IgD-negative memory B cell (primary cell): ENCODE data around the gene OR1K1. TPM values are rescaled to one million over a fixed set of nuclear protein-coding genes. Genes with fewer than 3 reads are reported as not detected.
"Not testable (repeated sequence)": the region's sequence is repeated elsewhere in the genome, so short reads cannot be mapped to it uniquely, and the experiment has no call there.

Source experiments
- H3K27ac Mint-ChIP-seq, 3 donors: one replicate each; pipeline ENCODE4 v1.8.0; 2020 to 2022; ENCODE audit warnings: mild to moderate bottlenecking in 3 of 3, mixed read lengths in 3 of 3, moderate library complexity in 1 of 3
- H3K27me3 Mint-ChIP-seq: one replicate; pipeline ENCODE4 v1.8.0; 2021; ENCODE audit warnings: mixed read lengths
- H3K36me3 Mint-ChIP-seq: one replicate; pipeline ENCODE4 v1.8.0; 2020; ENCODE audit warnings: mild to moderate bottlenecking, mixed read lengths
- H3K4me1 Mint-ChIP-seq, 3 donors: one replicate each; pipeline ENCODE4 v1.8.0; 2020 to 2022; ENCODE audit warnings: mixed read lengths in 3 of 3, mild to moderate bottlenecking in 1 of 3
- H3K4me3 Mint-ChIP-seq, 4 donors: one replicate each; pipeline ENCODE4 v1.8.0; 2020 to 2022; ENCODE audit warnings: mild to moderate bottlenecking in 4 of 4, mixed read lengths in 4 of 4, moderate library complexity in 3 of 4
- H3K9me3 Mint-ChIP-seq, 3 donors: one replicate each; pipeline ENCODE4 v1.8.0; 2020 to 2021; ENCODE audit warnings: mixed read lengths in 3 of 3, mild to moderate bottlenecking in 1 of 3
- polyA plus RNA-seq: library from polyadenylated mRNA; unstranded; fragments of 300-500 nt; fragmentation: Illumina TruSeq; gene quantifications from one replicate; pipeline ENCODE4 v1.2.3, GENCODE V29; 2021

OR1K1 gene
- polyA plus RNA-seq, 1 donor from 2014 or later: not detected

DNA sequence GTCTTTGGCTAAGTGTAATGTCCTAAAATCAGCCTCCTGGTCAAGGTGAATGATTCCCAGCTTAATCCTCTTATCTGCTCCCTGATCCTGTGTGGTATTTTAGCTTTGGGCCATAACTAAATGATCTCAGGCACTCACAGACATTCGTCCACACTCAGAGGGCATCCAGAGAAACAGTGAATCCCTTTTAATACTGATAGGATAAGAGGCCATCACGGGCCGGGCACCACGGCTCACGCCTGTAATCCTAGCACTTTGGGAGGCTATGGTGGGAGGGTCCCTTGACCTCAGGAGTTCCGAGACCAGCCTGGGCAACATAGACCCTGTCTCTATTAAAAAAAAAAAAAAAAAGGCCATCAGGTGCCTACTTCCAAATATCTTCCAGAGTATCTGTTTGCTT lies 22.1 kb downstream of the OR1K1 start:
- peaks cover 12 to 23% (median 18%) of the 10 kb centered on the region in 3 donors for H3K4me1 Mint-ChIP-seq
- peak overlapping the region in 2 of 3 donors; percentile 52 to 59 for H3K27ac Mint-ChIP-seq
- H3K4me3 Mint-ChIP-seq: no peak overlapping the region
- H3K9me3 Mint-ChIP-seq: no peaks in the 10 kb centered on the region
- H3K27me3 Mint-ChIP-seq: no peaks in the 10 kb centered on the region
- peaks cover 6% of the 10 kb centered on the region for H3K36me3 Mint-ChIP-seq

DNA sequence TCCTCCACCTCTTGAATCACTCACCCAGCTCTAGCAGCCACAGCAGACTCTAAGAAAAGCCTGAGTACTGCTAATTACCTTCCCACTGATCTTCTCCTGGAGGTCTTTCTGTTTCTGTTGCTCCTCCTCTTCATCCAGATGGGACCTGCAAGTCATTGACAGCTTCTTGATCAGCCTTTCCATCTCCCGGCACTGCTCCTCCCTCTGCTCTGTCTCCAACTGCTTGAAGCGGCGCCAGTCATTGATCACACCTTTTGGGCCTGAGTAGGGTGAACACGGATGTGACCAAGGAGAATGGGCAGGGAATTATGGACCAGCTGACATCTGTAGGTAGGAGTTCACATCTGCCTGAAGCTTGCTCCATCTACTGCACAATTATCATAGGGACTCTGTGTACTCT lies 23.0 kb downstream of the OR1K1 start:
- Mint-ChIP-seq H3K27me3 (no peaks in the 10 kb centered on the region), H3K36me3 (peaks cover 6% of the 10 kb centered on the region), H3K9me3 (no peaks in the 10 kb centered on the region), H3K27ac (peak overlapping the region in 2 of 3 donors; percentile 19 to 62), H3K4me1 (peaks cover 18 to 29% (median 24%) of the 10 kb centered on the region in 3 donors), H3K4me3 (peak overlapping the region in 2 of 4 donors; percentile 49 to 53)

GRCh38 chr9:122827761-122828093 lies 27.8 kb downstream of the OR1K1 start:
- H3K27me3 Mint-ChIP-seq: no peaks in the 10 kb centered on the region
- peak overlapping the region; percentile 96 to 100 (median 99) for H3K27ac Mint-ChIP-seq
- H3K4me3 Mint-ChIP-seq: peak overlapping the region; percentile 92 to 100 (median 95)
- H3K4me1 Mint-ChIP-seq: peaks cover 15 to 27% (median 24%) of the 10 kb centered on the region in 3 donors
- H3K9me3 Mint-ChIP-seq: no peaks in the 10 kb centered on the region
- peaks cover 3% of the 10 kb centered on the region for H3K36me3 Mint-ChIP-seq

GRCh38 chr9:122828965-122829284 lies 29.0 kb downstream of the OR1K1 start:
- H3K36me3 Mint-ChIP-seq, H3K27me3 Mint-ChIP-seq, H3K9me3 Mint-ChIP-seq: not testable (repeated sequence)
- Mint-ChIP-seq H3K4me3 (peak overlapping the region; percentile 92 to 100 (median 95)), H3K4me1 (peaks cover 15 to 23% (median 20%) of the 10 kb centered on the region in 3 donors), H3K27ac (peak overlapping the region; percentile 98 to 100 (median 99))

DNA sequence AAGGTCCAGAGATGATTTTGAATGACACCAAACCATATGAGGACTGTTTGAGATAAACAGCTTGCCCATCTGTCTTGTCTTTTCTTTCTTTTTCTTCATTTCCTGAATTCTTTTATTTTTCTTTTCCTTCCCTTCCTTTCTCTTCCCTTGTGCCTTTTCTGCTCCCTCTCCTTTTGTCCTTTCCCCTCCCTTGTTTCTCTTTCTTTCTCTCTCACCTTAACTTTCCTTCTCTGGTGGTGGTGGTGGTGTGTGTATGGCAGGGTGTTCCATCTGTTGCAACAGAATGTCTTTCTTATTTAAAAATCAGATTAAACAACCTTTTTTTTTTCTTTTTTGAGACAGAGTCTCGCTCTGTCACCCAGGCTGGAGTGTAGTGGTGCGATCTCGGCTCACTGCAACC lies 32.3 kb downstream of the OR1K1 start:
- peak overlapping the region in 1 of 4 donors; percentile 68 for H3K4me3 Mint-ChIP-seq
- H3K9me3 Mint-ChIP-seq: no peaks in the 10 kb centered on the region
- H3K4me1 Mint-ChIP-seq: peaks cover 12 to 20% (median 13%) of the 10 kb centered on the region in 3 donors
- H3K36me3 Mint-ChIP-seq: peaks cover 3% of the 10 kb centered on the region
- H3K27me3 Mint-ChIP-seq: no peaks in the 10 kb centered on the region
- peak overlapping the region in 2 of 3 donors; percentile 51 to 69 for H3K27ac Mint-ChIP-seq

DNA sequence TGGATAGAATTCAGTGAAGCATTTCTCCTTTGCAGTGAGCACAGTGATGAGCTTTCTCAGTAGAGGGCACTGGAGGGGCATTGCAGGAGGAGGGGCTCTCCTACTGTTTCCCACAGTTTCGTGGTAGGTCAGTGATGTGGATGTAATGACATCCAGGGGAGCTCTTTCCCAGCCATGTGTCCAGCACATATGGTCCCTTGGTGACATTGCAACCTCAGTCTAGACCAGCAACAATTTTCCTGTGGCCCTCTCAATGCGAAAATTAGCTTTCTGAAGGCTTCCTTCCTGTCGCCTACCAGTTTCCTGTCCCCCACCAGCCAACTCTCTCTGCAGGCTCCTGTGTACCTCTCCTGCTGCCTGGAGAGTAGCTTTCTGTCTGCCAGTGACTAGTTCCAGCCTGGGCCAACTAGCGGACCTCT lies 35.4 kb downstream of the OR1K1 start:
- Mint-ChIP-seq H3K9me3 (peaks cover 0 to 3% (median 0%) of the 10 kb centered on the region in 3 donors), H3K27me3 (no peaks in the 10 kb centered on the region), H3K4me1 (peaks cover 5 to 8% (median 7%) of the 10 kb centered on the region in 3 donors), H3K36me3 (peaks cover 3% of the 10 kb centered on the region), H3K4me3 (peak overlapping the region in 3 of 4 donors; percentile 21 to 63 (median 40)), H3K27ac (peak overlapping the region in 1 of 3 donors; percentile 69)

- peaks cover 3% of the 10 kb centered on the region for H3K36me3 Mint-ChIP-seq
- no peak overlapping the region for H3K27ac Mint-ChIP-seq
- H3K9me3 Mint-ChIP-seq: peaks cover 0 to 3% (median 0%) of the 10 kb centered on the region in 3 donors
- no peaks in the 10 kb centered on the region for H3K27me3 Mint-ChIP-seq
- H3K4me1 Mint-ChIP-seq: peaks cover 5 to 8% (median 7%) of the 10 kb centered on the region in 3 donors
- H3K4me3 Mint-ChIP-seq: no peak overlapping the region
These were observed 37.4 kb downstream of the OR1K1 start for GRCh38 chr9:122837266-122837850.

- not testable (repeated sequence) for H3K4me3 Mint-ChIP-seq, H3K9me3 Mint-ChIP-seq, H3K36me3 Mint-ChIP-seq, H3K27me3 Mint-ChIP-seq, H3K27ac Mint-ChIP-seq, H3K4me1 Mint-ChIP-seq
These were observed 38.5 kb downstream of the OR1K1 start for GRCh38 chr9:122838441-122838840.

- Mint-ChIP-seq H3K4me1 (peaks cover 0 to 2% (median 0%) of the 10 kb centered on the region in 3 donors), H3K4me3 (no peak overlapping the region), H3K27ac (peak overlapping the region in 1 of 3 donors; percentile 4), H3K36me3 (peaks cover 7% of the 10 kb centered on the region), H3K27me3 (no peaks in the 10 kb centered on the region), H3K9me3 (peaks cover 0 to 6% (median 0%) of the 10 kb centered on the region in 3 donors)
These were observed 41.6 kb downstream of the OR1K1 start for GRCh38 chr9:122841501-122841900.

DNA sequence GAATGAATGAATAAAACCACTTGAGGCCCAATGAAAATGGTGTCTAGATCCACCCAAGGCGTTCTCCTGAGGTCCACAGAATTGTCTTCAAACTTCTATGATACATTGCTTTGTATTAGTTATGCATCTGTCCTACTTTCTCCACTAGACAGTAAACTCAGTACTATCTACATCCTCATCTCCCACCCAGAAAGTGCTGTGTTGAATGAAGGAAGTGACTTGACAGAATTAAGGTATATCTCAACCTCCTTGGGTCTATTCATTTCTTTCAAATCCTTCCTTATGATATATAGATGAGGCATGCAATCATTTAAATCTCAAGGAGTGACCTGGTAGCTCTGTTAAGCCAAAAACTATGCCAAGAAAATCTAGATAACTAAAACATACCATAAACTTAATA lies 44.2 kb downstream of the OR1K1 start:
- Mint-ChIP-seq H3K36me3 (peaks cover 4% of the 10 kb centered on the region), H3K27ac (peak overlapping the region in 1 of 3 donors; percentile 9), H3K4me1 (peaks cover 0 to 2% (median 0%) of the 10 kb centered on the region in 3 donors), H3K4me3 (no peak overlapping the region), H3K9me3 (peaks cover 0 to 6% (median 0%) of the 10 kb centered on the region in 3 donors), H3K27me3 (no peaks in the 10 kb centered on the region)

DNA sequence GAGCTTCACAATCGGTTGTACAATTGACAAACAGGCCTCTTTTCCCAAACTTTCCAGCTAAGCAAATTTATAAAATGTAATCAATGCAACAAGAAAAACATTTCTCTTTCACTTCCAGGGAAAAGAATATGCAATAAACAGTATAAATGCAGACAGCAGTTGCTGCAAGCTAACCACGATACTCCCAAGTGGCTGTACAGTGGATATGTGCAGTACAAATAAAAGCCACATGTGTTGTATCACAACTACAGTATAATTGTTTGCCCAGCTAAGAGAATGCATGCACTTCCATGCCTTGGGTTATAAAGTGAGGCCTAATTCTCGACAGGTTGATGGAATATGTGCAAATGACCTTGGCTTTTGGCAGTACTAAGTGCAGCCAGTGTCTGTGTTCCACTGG lies 45.2 kb downstream of the OR1K1 start:
- H3K27ac Mint-ChIP-seq: no peak overlapping the region
- peaks cover 0 to 2% (median 0%) of the 10 kb centered on the region in 3 donors for H3K4me1 Mint-ChIP-seq
- H3K9me3 Mint-ChIP-seq: peaks cover 0 to 3% (median 0%) of the 10 kb centered on the region in 3 donors
- peaks cover 4% of the 10 kb centered on the region for H3K36me3 Mint-ChIP-seq
- no peaks in the 10 kb centered on the region for H3K27me3 Mint-ChIP-seq
- no peak overlapping the region for H3K4me3 Mint-ChIP-seq

DNA sequence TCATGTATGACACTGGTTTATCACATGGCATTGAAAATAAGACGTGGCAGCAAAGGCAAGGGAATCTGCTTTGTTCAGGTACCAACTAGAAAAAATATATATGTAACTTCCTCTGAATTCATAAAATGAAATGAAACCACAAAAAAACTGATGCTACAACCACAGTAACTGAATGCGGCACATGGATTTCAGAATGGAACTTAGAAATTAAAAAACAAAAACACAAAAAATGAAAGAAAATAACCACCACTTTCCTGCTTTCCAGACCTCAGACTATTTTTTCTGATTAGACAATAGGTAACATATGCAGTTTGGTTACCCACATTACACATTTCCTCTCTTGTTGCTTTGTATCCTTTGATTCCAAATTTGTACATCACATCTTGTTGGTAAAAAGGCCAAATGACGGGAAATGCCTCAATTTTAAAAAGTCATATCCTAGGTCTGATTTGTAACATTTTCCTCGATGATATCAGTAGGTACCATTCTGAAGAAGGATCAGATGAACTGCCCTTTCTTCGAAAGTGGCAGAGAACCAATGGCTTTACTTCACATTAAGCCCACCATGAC lies 46.5 kb downstream of the OR1K1 start:
- Mint-ChIP-seq H3K27ac (no peak overlapping the region), H3K36me3 (peaks cover 7% of the 10 kb centered on the region), H3K9me3 (peaks cover 0 to 3% (median 0%) of the 10 kb centered on the region in 3 donors), H3K27me3 (no peaks in the 10 kb centered on the region), H3K4me1 (peaks cover 0 to 2% (median 0%) of the 10 kb centered on the region in 3 donors), H3K4me3 (no peak overlapping the region)

GRCh38 chr9:122848256-122848943 lies 48.5 kb downstream of the OR1K1 start:
- Mint-ChIP-seq H3K27me3 (no peaks in the 10 kb centered on the region), H3K27ac (no peak overlapping the region), H3K4me1 (peaks cover 0 to 2% (median 0%) of the 10 kb centered on the region in 3 donors), H3K4me3 (no peak overlapping the region), H3K9me3 (no peaks in the 10 kb centered on the region), H3K36me3 (peaks cover 7% of the 10 kb centered on the region)
